Fibroblast of skin of back (primary cell): ENCODE results near the gene GTF3C5.

Source experiments
- DNase-seq: peaks from one replicate; pipeline ENCODE4 v3.0.0-alpha.2; 2013

Gene GTF3C5

GRCh38 chr9:133031130-133031422 lies 279 bp downstream of the GTF3C5 start:
- DNase-seq, result no peak

- DNase-seq, result no peak
Measured at GRCh38 chr9:133031496-133031911, 707 bp downstream of the GTF3C5 start.

- DNase-seq, result no peak
Measured at GRCh38 chr9:133032171-133032570, 1.4 kb downstream of the GTF3C5 start.

- DNase-seq, result no peak
Measured at GRCh38 chr9:133035669-133036068, 4.9 kb downstream of the GTF3C5 start.

- DNase-seq, result no peak
Measured at GRCh38 chr9:133037775-133038515, 7.1 kb downstream of the GTF3C5 start.

GRCh38 chr9:133040892-133041479 lies 10.2 kb downstream of the GTF3C5 start:
- DNase-seq, result peak; percentile 60

GRCh38 chr9:133041958-133042357 lies 11.2 kb downstream of the GTF3C5 start:
- DNase-seq, result no peak

- no peak for DNase-seq
Measured at GRCh38 chr9:133042676-133043075, 11.9 kb downstream of the GTF3C5 start.

- DNase-seq, result no peak
Measured at GRCh38 chr9:133043449-133044035, 12.7 kb downstream of the GTF3C5 start.

GRCh38 chr9:133044125-133044524 lies 13.3 kb downstream of the GTF3C5 start:
- no peak for DNase-seq

- DNase-seq, result no peak
Measured at GRCh38 chr9:133044661-133045060, 13.9 kb downstream of the GTF3C5 start.

GRCh38 chr9:133045132-133045531 lies 14.3 kb downstream of the GTF3C5 start:
- DNase-seq, result no peak

GRCh38 chr9:133046196-133046899 lies 15.6 kb downstream of the GTF3C5 start:
- no peak for DNase-seq

GRCh38 chr9:133046900-133047295 lies 16.1 kb downstream of the GTF3C5 start:
- no peak for DNase-seq

GRCh38 chr9:133048595-133048994 lies 17.8 kb downstream of the GTF3C5 start:
- peak; percentile 27 for DNase-seq

GRCh38 chr9:133049043-133049442 lies 18.2 kb downstream of the GTF3C5 start:
- DNase-seq, result no peak

GRCh38 chr9:133050142-133050541 lies 19.3 kb downstream of the GTF3C5 start:
- peak; percentile 19 for DNase-seq

GRCh38 chr9:133050781-133051180 lies 20.0 kb downstream of the GTF3C5 start:
- no peak for DNase-seq

GRCh38 chr9:133051281-133051900 lies 20.6 kb downstream of the GTF3C5 start:
- DNase-seq, result no peak

- DNase-seq, result no peak
Measured at GRCh38 chr9:133051966-133052539, 21.3 kb downstream of the GTF3C5 start.

- no peak for DNase-seq
Measured at GRCh38 chr9:133054194-133054890, 23.5 kb downstream of the GTF3C5 start.

GRCh38 chr9:133054966-133055365 lies 24.2 kb downstream of the GTF3C5 start:
- peak; percentile 97 for DNase-seq
